HepG2 (cell line): Measurements from ENCODE around the gene PDZD2.

Experiments used
- EP300 ChIP-seq, 3 experiments: sonication (generic) in 1 of 3; formaldehyde crosslinking in 1 of 3; IDR thresholded peaks; 2 replicates each; pipeline versions ENCODE4 v1.5.1 to v1.6.1; 2011 to 2020; ENCODE audit warnings: low read depth in 2 of 3, low read length in 2 of 3, borderline replicate concordance in 1 of 3, improper control_type of control experiment in 1 of 3, mild to moderate bottlenecking in 1 of 3, missing genetic modification reagents in 1 of 3, moderate library complexity in 1 of 3
- MTF1 ChIP-seq: sonication (generic); formaldehyde crosslinking; IDR thresholded peaks from 2 replicates; pipeline ENCODE4 v1.5.0; 2020; ENCODE audit warnings: missing genetic modification reagents
- MXI1 ChIP-seq: IDR thresholded peaks from 3 replicates; pipeline ENCODE4 v1.6.1; 2012; ENCODE audit warnings: low read depth, low read length, inconsistent platforms, borderline replicate concordance
- NFRKB ChIP-seq: fragments of 450-650 bp; IDR thresholded peaks from 2 replicates; pipeline ENCODE4 v1.6.1; 2017
- POLR2G ChIP-seq: fragments of 200-400 bp; formaldehyde crosslinking; IDR thresholded peaks from 2 replicates; pipeline ENCODE4 v1.6.1; 2018; ENCODE audit warnings: mild to moderate bottlenecking, low read depth, low read length, moderate library complexity
- REL ChIP-seq: sonication (generic); formaldehyde crosslinking; conservative IDR thresholded peaks from 2 replicates; pipeline ENCODE4 v1.8.0; 2022; ENCODE audit warnings: mild to moderate bottlenecking, missing genetic modification reagents, moderate library complexity
- SMC3 ChIP-seq: IDR thresholded peaks from 2 replicates; pipeline ENCODE4 v1.6.1; 2011; ENCODE audit warnings: low read length, improper control_type of control experiment
- TCF7 ChIP-seq: sonication (generic); IDR thresholded peaks from 2 replicates; pipeline ENCODE4 v1.6.1; 2016; ENCODE audit warnings: antibody characterized with exemption, low read depth
- THAP8 ChIP-seq: sonication (generic); formaldehyde crosslinking; IDR thresholded peaks from 2 replicates; pipeline ENCODE4 v1.5.1; 2020; ENCODE audit warnings: missing genetic modification reagents, mild to moderate bottlenecking, borderline replicate concordance
- ZMYM4 ChIP-seq: sonication (generic); formaldehyde crosslinking; IDR thresholded peaks from 2 replicates; pipeline ENCODE4 v1.8.1; 2023; ENCODE audit warnings: mild to moderate bottlenecking, missing genetic modification reagents
- ZNF232 ChIP-seq: sonication (generic); formaldehyde crosslinking; IDR thresholded peaks from 2 replicates; pipeline ENCODE4 v1.4.0; 2020; ENCODE audit warnings: missing genetic modification reagents, borderline replicate concordance
- ZNF639 ChIP-seq: conservative IDR thresholded peaks from 2 replicates; pipeline ENCODE4 v1.6.1; 2018; ENCODE audit warnings: missing genetic modification reagents
- TF ChIP-seq, protein P1 (sequence below): sonication (generic); formaldehyde crosslinking; IDR thresholded peaks from 2 replicates; pipeline ENCODE4 v1.5.0; 2020; ENCODE audit warnings: mild to moderate bottlenecking, missing genetic modification reagents, borderline replicate concordance

GRCh38 chr5:32153723-32154122, 514.8 kb downstream of the PDZD2 start:
- TF ChIP-seq EP300 (IDR thresholded peaks at IDR 0.05; ENCODE audit: low read depth in 2 of 2, low read length in 2 of 2) = no peak
- TF ChIP-seq EP300 (CRISPR knock-in tag; IDR thresholded peaks at IDR 0.05; ENCODE audit: borderline replicate concordance) = no peak
- TF ChIP-seq TCF7 = no peak
- no peak for TF ChIP-seq NFRKB
- TF ChIP-seq REL = no peak
- no peak for TF ChIP-seq POLR2G
- no peak for TF ChIP-seq MXI1
- TF ChIP-seq ZMYM4 = no peak
- TF ChIP-seq THAP8 = no peak
- TF ChIP-seq, protein P1, sequence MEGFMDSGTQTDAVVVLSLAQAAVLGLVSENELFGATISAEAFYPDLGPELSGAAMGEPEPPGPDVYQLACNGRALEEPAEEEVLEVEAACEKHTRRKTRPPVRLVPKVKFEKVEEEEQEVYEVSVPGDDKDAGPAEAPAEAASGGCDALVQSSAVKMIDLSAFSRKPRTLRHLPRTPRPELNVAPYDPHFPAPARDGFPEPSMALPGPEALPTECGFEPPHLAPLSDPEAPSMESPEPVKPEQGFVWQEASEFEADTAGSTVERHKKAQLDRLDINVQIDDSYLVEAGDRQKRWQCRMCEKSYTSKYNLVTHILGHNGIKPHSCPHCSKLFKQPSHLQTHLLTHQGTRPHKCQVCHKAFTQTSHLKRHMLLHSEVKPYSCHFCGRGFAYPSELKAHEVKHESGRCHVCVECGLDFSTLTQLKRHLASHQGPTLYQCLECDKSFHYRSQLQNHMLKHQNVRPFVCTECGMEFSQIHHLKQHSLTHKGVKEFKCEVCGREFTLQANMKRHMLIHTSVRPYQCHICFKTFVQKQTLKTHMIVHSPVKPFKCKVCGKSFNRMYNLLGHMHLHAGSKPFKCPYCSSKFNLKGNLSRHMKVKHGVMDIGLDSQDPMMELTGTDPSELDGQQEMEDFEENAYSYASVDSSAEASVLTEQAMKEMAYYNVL = no peak
- TF ChIP-seq MTF1 (CRISPR knock-in tag) = no peak
- no peak for TF ChIP-seq ZNF639 (CRISPR knock-in tag)
- TF ChIP-seq ZNF232 (CRISPR knock-in tag) = no peak
- no peak for TF ChIP-seq SMC3
